ENCODE measurements around the gene COX4I2. TPM values are rescaled to one million over a fixed set of nuclear protein-coding genes. Genes with fewer than 3 reads are reported as not detected.
"Not testable (repeated sequence)": the region's sequence is repeated elsewhere in the genome, so short reads cannot be mapped to it uniquely, and the experiment has no call there.

The COX4I2 gene
- total RNA-seq, 1 donor from 2014 or later: not detected

DNA sequence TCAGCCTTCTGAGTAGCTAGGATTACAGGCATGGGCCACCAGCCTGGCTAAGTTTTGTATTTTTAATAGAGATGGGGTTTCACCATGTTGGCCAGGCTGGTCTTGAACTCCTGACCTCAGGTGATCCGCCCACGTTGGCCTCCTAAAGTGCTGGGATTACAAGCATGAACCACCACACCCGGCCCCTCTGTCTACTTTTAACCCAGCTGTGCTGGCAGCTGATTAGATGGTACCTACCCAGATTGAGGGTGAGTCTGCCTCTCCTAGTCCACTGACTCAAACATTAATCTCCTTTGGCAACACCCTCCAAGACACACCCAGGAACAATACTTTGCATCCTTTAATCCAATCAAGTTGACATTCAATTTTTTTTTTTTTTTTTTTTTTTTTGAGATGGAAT is 10.4 kb downstream of the COX4I2 start:
- not testable (repeated sequence) for DNase-seq (ENCODE audit: extremely low read depth, low read depth, low spot score)

DNA sequence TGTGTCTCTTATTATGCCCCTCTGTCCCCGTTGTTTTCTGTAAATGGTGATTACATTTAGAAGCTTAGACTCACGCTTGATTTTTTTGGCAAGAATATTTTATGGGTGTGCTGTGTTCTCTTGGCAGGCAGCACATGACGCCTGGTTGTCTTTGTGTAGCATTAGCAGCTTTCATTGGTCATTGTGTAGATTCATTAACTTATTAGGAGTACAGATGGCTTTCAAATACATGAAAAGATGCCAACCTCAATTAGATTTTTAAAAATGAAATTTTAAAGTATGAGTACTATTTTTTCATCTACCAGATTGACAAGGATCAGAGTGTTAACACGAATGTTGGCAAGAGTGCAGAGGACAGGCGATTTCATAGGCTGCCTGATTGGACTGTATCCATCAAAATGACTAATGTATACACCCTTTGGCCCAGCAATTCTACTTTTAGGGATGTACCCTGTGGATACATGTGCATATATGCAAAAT is 15.2 kb downstream of the COX4I2 start:
- DNase-seq (ENCODE audit: extremely low read depth, low read depth, low spot score): no peak

DNA sequence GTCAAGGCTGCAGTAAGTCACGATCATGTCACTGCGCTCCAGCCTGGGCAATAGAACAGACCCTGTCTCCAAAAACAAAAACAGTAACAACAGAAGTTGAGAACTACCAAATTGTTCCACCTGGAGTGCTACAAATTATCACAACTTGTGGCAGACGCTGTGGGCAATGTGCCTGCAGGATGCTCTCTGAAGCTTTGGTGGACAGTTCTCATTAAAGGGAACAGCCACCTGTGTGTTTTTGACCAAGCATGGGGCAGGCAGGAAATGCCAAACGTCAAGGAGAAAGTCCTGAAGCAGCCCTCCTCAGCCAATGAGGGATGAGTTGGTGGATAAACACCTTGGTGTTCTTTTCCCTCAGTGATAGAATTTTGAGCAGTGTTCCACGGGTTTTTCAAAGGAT is 15.8 kb downstream of the COX4I2 start:
- DNase-seq (ENCODE audit: extremely low read depth, low read depth, low spot score): no peak

DNA sequence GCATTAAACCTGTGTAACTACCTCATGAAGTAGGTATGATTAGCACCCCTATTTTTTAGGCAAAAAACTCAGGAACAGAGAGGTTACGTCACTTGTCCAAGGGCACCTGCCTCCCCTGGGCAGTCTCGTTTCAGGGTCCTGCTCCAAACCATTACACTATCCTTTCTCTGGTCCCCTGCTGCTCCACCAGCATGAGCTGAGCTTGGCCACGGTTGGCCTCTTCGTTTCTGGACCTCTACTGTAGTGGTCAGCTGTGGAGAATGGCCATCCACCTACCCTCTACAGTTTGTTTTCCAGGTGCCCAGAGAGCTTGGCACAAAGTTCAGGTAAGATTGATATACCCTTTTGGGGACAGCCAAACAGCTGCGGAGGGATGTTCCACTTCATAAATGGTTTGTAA is 16.8 kb downstream of the COX4I2 start:
- no peak for DNase-seq (ENCODE audit: extremely low read depth, low read depth, low spot score)

GRCh38 chr20:31661625-31662371 is 24.1 kb downstream of the COX4I2 start:
- no peak for DNase-seq (ENCODE audit: extremely low read depth, low read depth, low spot score)

DNA sequence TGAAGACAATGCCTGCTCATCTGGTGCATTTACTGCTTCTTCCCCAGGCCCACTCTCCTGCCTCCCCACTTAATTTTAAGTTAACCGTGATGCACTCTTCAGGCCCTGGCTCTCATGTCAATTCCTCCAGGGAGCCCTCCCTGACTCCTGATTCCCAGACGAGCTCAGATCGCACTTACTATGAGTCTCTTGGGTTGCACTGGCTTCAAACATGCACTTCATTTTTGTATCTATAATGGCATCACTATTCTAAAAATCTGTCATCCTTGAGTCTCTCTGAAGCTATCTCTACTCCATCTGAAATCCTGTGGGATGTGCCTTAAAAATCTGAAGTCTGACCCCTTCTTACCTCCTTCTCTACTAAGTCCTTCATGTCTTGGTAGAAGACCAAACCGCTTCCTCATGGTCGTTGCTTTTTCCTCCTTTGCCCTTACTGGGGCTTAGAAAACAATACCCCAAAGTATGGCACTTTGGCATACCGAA is 24.7 kb downstream of the COX4I2 start:
- no peak for DNase-seq (ENCODE audit: extremely low read depth, low read depth, low spot score)

GRCh38 chr20:31663524-31663837 is 25.8 kb downstream of the COX4I2 start:
- DNase-seq (ENCODE audit: extremely low read depth, low read depth, low spot score): no peak

- DNase-seq (ENCODE audit: extremely low read depth, low read depth, low spot score): no peak
These were observed 26.4 kb downstream of the COX4I2 start for GRCh38 chr20:31663838-31664695.

GRCh38 chr20:31664696-31665354 is 27.1 kb downstream of the COX4I2 start:
- DNase-seq (ENCODE audit: extremely low read depth, low read depth, low spot score): no peak

GRCh38 chr20:31665753-31666152 is 28.0 kb downstream of the COX4I2 start:
- DNase-seq (ENCODE audit: extremely low read depth, low read depth, low spot score): no peak

- no peak for DNase-seq (ENCODE audit: extremely low read depth, low read depth, low spot score)
These were observed 28.7 kb downstream of the COX4I2 start for GRCh38 chr20:31666258-31667042.

- DNase-seq (ENCODE audit: extremely low read depth, low read depth, low spot score): no peak
These were observed 29.9 kb downstream of the COX4I2 start for GRCh38 chr20:31667315-31668285.

DNA sequence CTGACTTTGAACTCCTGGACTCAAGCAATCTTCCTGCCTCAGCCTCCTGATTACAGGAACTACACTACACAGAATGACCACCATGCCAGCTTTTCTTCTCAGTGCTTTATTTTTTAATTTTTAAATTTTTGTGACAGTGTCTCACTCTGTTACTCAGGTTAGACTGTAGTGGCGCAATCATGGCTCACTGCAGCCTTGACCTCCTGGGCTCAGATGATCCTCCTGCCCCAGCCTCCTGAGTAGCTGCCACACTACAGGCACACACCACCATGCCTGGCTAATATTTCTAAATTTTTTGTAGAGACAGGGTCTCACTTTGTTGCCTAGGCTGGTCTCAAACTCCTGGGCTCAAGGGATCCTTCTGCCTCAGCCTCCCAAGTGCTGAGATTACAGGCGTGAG is 31.2 kb downstream of the COX4I2 start:
- not testable (repeated sequence) for DNase-seq (ENCODE audit: extremely low read depth, low read depth, low spot score)

DNA sequence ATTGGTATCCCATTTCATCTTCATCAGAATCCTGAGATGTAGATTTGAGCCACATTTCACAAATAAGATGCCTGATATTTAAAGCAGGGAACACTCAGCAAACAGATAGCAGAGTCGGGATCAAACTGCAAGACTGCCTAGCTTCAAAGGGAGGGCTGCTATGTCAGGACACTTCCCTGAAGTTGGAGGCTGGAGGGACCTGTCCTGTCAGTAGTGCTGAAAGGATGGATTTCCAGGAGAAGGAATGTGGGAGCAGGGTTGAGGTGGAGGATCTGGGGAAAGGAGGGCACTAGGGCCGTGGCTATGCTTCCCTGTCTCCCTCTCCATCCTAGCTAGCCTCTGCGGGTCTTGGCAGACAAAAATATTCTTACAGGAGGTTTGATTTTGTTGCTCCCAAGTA is 32.2 kb downstream of the COX4I2 start:
- DNase-seq (ENCODE audit: extremely low read depth, low read depth, low spot score): no peak

DNA sequence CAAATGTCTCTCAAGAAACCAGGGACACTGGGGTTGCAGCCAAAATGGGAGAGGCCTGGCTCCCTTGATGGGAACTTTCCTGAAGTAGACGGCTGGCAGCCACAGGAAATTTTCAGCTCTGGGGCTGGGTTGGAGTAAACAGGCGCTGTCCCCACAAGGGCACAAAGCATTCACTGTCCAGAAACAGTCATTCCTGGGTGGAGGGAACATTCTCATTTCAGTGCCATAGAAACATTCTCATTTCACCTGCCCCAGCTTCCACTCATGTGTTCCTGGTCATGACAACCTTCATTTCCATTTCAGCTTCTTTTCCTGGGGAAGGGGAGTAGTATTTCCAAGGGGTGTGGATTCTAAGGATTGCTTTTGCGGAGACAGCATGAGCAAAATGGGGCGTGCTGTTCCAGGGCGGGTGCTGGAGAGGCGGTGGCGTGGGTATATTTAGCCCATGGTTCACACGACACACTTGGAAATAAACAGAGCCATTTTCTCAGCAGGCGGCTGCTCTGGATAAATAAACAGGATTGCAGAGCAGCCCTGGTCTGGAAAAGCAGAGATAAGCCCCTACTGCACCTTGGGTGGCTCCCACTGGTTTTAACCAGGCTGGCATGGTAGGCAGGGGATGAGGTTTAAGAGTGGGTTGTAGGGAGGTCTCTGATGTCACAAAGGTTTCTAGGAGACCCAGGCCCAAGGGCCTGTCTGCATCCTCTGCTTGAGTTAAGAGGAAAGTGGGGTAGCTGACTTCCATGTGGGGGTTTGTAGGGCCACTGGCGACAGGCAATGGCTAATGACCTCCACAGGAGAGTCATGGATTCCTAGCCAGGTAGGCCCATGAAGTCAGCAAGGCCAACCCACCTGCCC is 32.9 kb downstream of the COX4I2 start:
- no peak for DNase-seq (ENCODE audit: extremely low read depth, low read depth, low spot score)

DNA sequence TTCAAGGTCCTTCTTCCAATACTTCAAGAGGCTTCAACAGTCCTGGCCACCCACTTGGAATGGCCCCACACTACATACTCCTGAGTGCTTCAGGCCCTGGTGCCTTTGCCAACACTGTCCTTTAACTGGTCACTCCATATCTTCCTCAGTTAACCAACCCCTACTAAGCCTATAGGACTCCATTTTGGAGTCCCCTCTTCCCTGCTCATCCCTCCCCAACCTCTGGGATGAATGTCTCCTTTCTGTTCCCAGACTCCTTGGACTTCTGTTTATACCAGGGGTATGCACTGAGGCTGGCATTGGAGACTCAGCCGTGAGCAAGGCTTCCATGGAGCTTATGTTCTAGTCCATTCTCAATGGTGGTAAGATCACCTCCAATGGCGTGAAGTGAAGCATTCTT is 33.6 kb downstream of the COX4I2 start:
- DNase-seq (ENCODE audit: extremely low read depth, low read depth, low spot score): no peak

GRCh38 chr20:31673435-31673834 is 35.7 kb downstream of the COX4I2 start:
- DNase-seq (ENCODE audit: extremely low read depth, low read depth, low spot score): no peak

- DNase-seq (ENCODE audit: extremely low read depth, low read depth, low spot score): no peak
These were observed 36.3 kb downstream of the COX4I2 start for GRCh38 chr20:31673943-31674463.
